ENCODE data around the gene ARHGAP15. TPM values are rescaled to one million over a fixed set of nuclear protein-coding genes. Genes with fewer than 3 reads are reported as not detected.

ARHGAP15 gene
- total RNA-seq, 1 experiment from 2014 or later = 0.42 TPM

- ChIA-PET CTCF (no interaction called here), RAD21 (ENCODE audit: low non-redundant PET in 1 of 2, low total read pairs in 2 of 2, uncharacterized antibody in 2 of 2, unreplicated experiment in 2 of 2) (no interaction called here), POLR2A (no interaction called here)
- H3K4me3 ChIP-seq (replicated peaks in 1 of 2; ENCODE audit: low read depth in 1 of 2, low read length in 2 of 2) = no peak overlapping the region
- ATAC-seq (no peak), DNase-seq (ENCODE audit: low read depth, low spot score) (no peak)
- no peak overlapping the region for H2AFZ ChIP-seq (ENCODE audit: low read depth, low read length, poor library complexity, severe bottlenecking)
- TF ChIP-seq SRF (IDR thresholded peaks at IDR 0.05; ENCODE audit: low read depth) (no peak), ZNF274 (IDR thresholded peaks at IDR 0.05; ENCODE audit: low read depth, low read length) (no peak), ZFX (IDR thresholded peaks at IDR 0.05) (no peak), CBX3 (IDR thresholded peaks at IDR 0.05; ENCODE audit: low read depth) (no peak), ATF3 (IDR thresholded peaks at IDR 0.05) (no peak), ELF1 (IDR thresholded peaks at IDR 0.05; ENCODE audit: borderline replicate concordance, low read depth) (no peak), CTCF (IDR thresholded peaks at IDR 0.05 in 2 of 3, conservative IDR thresholded peaks at IDR 0.05 in 1 of 3; ENCODE audit: borderline replicate concordance in 1 of 3, insufficient read depth in 1 of 3, low read depth in 2 of 3, low read length in 2 of 3) (no peak), SIN3A (IDR thresholded peaks at IDR 0.05; ENCODE audit: low read depth) (no peak), EGR1 (IDR thresholded peaks at IDR 0.05; ENCODE audit: low read depth) (no peak), MAX (IDR thresholded peaks at IDR 0.05) (no peak), EZH2phosphoT487 (IDR thresholded peaks at IDR 0.05; ENCODE audit: borderline replicate concordance) (no peak), SP1 (IDR thresholded peaks at IDR 0.05; ENCODE audit: low read depth) (no peak)
- TF ChIP-seq, protein P1, sequence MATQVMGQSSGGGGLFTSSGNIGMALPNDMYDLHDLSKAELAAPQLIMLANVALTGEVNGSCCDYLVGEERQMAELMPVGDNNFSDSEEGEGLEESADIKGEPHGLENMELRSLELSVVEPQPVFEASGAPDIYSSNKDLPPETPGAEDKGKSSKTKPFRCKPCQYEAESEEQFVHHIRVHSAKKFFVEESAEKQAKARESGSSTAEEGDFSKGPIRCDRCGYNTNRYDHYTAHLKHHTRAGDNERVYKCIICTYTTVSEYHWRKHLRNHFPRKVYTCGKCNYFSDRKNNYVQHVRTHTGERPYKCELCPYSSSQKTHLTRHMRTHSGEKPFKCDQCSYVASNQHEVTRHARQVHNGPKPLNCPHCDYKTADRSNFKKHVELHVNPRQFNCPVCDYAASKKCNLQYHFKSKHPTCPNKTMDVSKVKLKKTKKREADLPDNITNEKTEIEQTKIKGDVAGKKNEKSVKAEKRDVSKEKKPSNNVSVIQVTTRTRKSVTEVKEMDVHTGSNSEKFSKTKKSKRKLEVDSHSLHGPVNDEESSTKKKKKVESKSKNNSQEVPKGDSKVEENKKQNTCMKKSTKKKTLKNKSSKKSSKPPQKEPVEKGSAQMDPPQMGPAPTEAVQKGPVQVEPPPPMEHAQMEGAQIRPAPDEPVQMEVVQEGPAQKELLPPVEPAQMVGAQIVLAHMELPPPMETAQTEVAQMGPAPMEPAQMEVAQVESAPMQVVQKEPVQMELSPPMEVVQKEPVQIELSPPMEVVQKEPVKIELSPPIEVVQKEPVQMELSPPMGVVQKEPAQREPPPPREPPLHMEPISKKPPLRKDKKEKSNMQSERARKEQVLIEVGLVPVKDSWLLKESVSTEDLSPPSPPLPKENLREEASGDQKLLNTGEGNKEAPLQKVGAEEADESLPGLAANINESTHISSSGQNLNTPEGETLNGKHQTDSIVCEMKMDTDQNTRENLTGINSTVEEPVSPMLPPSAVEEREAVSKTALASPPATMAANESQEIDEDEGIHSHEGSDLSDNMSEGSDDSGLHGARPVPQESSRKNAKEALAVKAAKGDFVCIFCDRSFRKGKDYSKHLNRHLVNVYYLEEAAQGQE (IDR thresholded peaks at IDR 0.05; ENCODE audit: low read depth) = no peak
- no peaks in the 10 kb centered on the region for H3K9me3 ChIP-seq (ENCODE audit: control insufficient read depth in 1 of 2, insufficient read depth in 1 of 2, low read depth in 1 of 2, low read length in 2 of 2)
- H3K4me1 ChIP-seq (ENCODE audit: control insufficient read depth in 1 of 2, insufficient read depth in 2 of 2, low read length in 2 of 2) = no peaks in the 10 kb centered on the region
- H3K27ac ChIP-seq (ENCODE audit: low read depth, low read length) = no peak overlapping the region
- no peak overlapping the region for H3K9ac ChIP-seq (ENCODE audit: low read length)
- BruUV-seq (replicated peaks) = no TSS peak
- H3K79me2 ChIP-seq (ENCODE audit: insufficient read depth, low read length) = no peaks in the 10 kb centered on the region
- peaks cover 25% of the 10 kb centered on the region for H3K27me3 ChIP-seq (ENCODE audit: insufficient read depth, low read length)
- H3K9me2 ChIP-seq (ENCODE audit: insufficient read depth) = no peaks in the 10 kb centered on the region
- intact Hi-C loops (cut with micrococcal nuclease) = no loop called here
- H3K4me2 ChIP-seq (ENCODE audit: low read length) = no peak overlapping the region
- no peaks in the 10 kb centered on the region for H3K36me3 ChIP-seq (ENCODE audit: control insufficient read depth in 1 of 2, insufficient read depth in 2 of 2, low read length in 2 of 2)
- no peaks in the 10 kb centered on the region for H4K20me1 ChIP-seq (ENCODE audit: insufficient read depth)
Observed at GRCh38 chr2:143255899-143256298, 126.7 kb downstream of the ARHGAP15 start.
